Measurements from ENCODE around the gene MLYCD.

DNA sequence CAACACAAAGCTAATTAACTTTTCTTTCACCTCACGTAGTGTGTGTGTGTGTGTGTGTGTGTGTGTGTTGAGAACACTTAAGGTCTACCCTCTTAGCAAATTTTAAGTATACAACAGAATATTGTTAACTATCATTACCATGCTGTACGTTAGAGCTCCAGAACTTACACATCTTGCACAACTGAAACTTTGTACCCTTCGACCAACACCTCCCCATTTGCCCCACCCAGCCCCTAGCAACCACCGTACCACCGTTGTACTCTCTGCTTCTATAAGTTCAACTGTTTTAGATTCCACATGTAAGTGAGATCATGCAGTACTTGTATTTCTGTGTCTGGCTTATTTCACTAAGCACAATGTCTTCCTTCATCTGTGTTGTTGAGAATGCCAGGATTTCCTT lies 28.1 kb upstream of the MLYCD start:
- TF ChIP-seq CTCF (IDR thresholded peaks at IDR 0.05; ENCODE audit: low read length) (no peak), EZH2 (IDR thresholded peaks at IDR 0.05; ENCODE audit: borderline replicate concordance, low read length) (no peak)
